EL (cell line): ENCODE data around the gene CUEDC1.
"Not testable (repeated sequence)": the region's sequence is repeated elsewhere in the genome, so short reads cannot be mapped to it uniquely, and the experiment has no call there.

Experiments used
- DNase-seq: peaks from one replicate; pipeline ENCODE4 v3.0.0-alpha.2; 2016

The CUEDC1 gene

DNA sequence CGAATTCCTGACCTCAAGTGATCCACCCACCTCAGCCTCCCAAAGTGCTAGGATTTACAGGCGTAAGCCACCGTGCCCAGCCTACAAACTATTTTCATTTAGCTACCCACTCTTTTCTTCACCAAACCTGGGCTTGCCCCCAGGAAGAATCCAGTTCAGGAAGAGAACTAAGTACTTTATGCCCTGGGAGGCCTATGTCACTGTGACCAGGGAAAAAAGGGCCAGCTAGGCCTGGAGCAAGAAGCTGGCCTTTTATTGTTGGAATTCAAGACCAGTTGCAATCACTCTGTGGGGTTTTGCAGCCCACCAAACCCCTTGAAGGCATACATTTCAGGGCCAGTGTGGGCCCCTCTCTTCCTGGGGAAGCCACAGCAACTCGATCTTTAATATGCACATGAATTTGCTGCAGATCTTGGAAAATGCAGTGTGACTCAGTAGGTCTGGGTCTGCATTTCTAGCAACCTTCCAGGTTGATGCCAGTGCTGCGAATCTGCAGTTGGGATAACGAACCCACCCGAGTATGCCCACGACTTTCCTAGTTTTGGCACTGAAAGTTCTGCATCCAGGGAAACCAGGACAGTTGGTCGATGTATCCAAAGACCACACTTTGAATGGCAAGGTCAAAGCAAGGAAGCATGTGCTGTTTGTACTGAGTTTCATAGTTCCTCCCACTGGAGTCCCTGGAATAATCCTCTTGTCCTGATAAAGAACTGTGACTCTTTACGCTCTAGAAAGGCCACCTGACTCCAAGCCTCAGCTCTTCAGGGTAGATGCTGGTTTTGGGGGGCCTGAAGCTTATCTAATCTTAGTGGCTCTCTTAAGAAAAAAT, 98.2 kb downstream of the CUEDC1 start:
- no peak for DNase-seq

DNA sequence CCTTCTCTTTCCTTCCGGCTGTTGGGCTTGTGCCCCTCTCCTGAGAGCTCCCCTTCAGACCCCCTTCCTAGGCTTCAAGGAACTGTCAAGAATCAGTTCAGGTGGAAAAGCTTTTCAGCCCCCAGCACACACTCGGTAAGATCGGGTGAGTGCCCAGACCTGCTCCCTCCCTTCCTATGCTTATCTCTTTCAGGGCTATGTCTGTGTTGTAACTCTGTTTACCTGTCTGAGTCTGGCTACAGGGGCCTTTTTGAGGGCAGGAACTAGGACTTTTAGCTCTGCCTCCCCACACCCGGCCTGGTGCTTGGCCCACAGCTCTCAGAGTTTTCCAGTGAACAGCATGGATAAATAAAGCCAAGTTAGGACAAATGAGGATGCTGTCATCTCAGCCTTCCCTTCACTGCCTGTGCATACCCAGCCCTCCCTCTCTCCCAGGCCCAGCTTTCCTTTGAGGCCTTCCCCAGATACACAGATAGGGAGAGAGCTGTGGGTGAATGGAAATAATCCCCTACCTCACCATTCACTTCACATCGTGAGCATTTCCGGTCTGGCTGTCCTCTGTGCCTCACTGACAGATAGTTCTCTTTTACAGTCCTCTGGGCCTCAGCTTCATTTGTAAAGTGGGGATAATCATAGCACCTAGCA, 99.7 kb downstream of the CUEDC1 start:
- no peak for DNase-seq

GRCh38 chr17:57853695-57854094, 101.5 kb downstream of the CUEDC1 start:
- no peak for DNase-seq

DNA sequence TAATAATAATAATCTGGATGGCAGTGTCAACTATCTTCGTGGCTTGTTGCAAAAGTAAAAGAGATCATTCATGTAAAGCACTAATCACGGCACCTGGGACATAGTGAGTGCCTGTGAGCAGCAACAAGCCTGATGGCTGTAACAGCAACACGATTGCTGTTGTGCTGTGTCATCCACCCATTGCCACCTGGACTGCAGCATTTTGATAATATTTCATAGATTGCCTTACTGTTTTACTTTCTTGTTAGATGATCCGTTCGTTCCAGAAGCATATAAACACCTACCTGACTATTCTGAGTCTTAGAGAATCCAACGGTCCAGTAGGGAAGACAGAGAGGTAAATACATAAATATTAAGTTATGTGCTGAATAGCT, 102.3 kb downstream of the CUEDC1 start:
- no peak for DNase-seq

DNA sequence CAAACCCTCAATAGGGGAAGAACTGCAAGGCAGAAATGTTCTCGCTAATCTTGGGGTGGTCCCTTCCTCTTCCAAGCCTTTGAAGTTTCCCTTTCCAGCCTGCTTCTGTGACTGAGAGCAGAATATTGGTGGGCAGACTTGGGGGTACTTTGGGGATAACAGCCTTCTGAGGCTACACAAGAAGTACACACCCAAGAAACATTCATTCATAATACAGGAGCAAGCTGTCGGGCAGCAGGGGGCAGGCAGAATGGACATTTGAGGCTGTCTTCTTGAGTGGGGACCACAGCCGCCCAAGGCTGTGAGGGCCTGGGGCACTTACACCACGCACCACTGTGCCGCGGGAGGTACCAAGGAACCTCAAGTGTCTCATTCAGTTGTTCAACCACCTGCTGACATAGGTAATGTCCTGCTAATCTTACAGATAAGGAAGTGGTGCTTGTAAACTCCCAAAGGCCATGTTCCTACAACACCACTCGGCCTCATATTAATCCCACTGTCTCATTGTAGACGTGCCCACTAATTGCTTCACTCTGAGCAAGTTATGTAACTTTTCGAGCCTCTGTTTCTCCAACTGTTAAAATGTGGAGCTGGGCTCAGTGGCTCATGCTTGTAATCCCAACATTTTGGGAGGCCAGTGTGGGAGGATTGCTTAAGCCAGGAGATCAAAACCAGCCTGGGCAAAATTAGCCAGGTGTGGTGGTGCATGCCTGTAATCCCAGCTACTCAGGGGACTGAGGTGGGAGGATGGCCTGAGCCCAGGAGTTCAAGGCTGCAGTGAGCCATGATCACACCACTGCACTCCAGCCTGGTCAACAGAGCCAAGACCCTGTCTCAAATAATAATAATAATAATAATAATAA, 102.9 kb downstream of the CUEDC1 start:
- no peak for DNase-seq

GRCh38 chr17:57849874-57850754, 105.1 kb downstream of the CUEDC1 start, which contains the start of gene MRPS23:
Gene MRPS23 (minus strand): TSS chr17:57850044. CDS start chr17:57850010, 34 bp downstream.
- DNase-seq: peak; percentile 99

GRCh38 chr17:57849163-57849873, 105.9 kb downstream of the CUEDC1 start:
- DNase-seq: no peak

- DNase-seq: not testable (repeated sequence)
Observed at GRCh38 chr17:57846056-57846945, 108.9 kb downstream of the CUEDC1 start.

GRCh38 chr17:57842280-57842679, 112.9 kb downstream of the CUEDC1 start:
- DNase-seq: no peak

GRCh38 chr17:57839571-57839923, 115.7 kb downstream of the CUEDC1 start:
- no peak for DNase-seq

DNA sequence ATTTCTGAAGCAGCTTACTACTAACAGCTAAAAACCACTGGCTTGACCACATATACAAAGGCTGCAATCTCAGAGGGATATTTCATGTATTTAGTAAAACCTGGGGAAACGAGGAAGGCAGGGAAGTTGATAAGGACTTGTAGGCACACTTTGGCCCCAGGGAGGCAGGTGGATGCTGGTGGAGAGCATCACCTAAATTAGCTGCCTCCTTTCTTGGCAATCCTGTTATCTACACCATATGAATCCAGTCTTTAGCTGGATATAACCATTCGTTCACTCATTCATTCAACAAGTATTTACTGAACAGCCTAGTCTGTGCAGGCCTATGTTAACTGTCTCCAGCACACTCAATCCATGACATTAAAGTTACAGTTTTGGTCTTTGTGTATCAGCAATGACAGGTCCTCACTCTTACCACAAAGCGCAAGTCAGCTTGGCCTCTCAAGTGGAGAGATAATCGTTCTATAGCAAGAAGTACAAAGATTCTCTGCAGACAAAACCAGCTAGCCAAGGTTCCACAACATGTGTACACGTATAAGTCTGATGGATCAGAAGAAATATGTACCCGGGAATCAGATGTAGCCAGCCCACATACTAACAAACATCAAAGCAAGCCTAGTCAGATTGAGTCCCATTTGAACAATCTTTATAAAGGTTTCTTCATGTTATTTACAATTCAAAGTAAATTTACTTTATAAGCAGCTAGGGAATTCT, 116.2 kb downstream of the CUEDC1 start:
- no peak for DNase-seq

DNA sequence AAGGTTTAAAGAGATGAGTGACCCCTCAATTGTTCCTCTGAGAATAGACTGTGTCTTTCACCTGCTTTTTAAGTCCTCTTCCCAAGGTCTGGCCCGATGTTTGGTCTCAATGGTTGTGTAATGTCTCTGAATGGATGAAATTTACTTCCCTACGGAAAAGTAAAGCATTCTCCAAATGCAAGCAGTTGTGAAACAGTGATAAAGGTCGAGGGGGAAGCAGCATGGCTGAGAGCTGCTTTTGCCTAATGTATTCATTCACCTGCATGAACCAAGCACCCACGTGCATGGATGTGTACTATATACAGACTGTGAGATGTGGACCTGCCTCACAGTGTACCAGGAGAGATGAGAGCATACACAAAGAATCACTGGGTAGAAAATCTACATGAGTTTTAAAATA, 116.8 kb downstream of the CUEDC1 start:
- no peak for DNase-seq

DNA sequence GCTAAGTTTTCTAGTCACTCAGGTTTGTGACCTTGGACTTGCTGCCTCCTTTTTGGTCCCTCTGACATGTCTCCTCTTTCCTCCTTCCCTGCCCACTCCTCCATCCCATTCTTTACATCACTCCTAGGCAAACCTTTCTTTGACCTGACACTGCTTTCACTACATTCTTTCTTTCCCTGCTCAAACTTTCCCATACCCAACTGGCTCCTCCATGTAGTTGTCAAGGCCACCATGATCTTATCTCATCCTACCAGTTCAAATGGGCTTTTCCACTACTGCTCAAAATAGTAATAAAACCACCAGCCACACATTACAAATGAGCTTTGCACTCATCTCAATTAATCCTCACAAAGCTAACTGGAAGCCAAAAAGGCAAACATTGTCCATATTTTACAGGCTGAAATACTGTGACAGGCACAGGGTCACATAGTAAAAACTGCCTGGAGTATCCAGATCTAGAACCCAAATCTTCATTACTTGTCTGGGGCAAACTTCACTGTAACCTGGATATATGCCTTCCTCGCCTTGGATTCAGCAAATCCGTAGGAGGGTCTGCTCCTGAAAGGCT, 119.8 kb downstream of the CUEDC1 start:
- no peak for DNase-seq

- DNase-seq: no peak
Observed at GRCh38 chr17:57834146-57834741, 121.0 kb downstream of the CUEDC1 start.

GRCh38 chr17:57833179-57833939, 121.9 kb downstream of the CUEDC1 start:
- peak; percentile 72 for DNase-seq

- no peak for DNase-seq
Observed at GRCh38 chr17:57832314-57833178, 122.7 kb downstream of the CUEDC1 start.

DNA sequence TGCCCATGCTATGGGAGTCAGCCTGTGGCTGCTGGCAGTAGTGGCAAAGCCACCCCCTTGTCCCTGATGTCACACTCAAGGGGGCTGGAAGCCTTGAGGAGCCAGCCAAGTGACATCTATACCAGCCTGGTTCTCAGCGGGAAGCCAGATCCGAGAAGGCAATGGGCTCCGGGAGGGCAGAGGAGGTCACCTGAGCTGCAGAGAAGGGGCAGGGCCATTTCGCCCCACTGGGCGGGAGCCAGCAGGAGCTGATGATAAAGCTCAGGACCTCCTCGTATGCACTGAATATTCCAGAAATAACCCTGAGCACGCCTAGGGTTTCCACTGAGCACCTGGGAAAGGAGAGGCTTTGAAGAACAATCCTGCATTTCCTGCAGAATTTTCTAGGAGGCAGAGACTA, 124.3 kb downstream of the CUEDC1 start:
- DNase-seq: no peak
